Measurements from ENCODE around the gene MSMP. TPM values are rescaled to one million over a fixed set of nuclear protein-coding genes. Genes with fewer than 3 reads are reported as not detected.
A peak's percentile ranks its signal among the peaks of the same experiment; 100 is the strongest.

The MSMP gene
- total RNA-seq, 4 donors from 2014 or later = not detected

- intact Hi-C loops (cut with DNase I; ENCODE audit: low total_unique reads) = no loop called here
- H3K27ac ChIP-seq = peak overlapping the region in 1 of 4 donors; percentile 14
These were observed 12.3 kb downstream of the MSMP start for GRCh38 chr9:35741740-35742139.

GRCh38 chr9:35740243-35740642, 13.8 kb downstream of the MSMP start:
- ATAC-seq = no peak
- peaks cover 0 to 93% of the 10 kb centered on the region in 2 donors for H3K36me3 ChIP-seq
- in situ Hi-C loops (cut with MboI; ENCODE audit: low sequenced_read_pairs in 4 of 4) (loop anchor here in 1 of 4 donors (25.0 kb wide), 1 partner anchor 253 kb away; the partner anchor contains the start of gene RUSC2), intact Hi-C loops (cut with DNase I; ENCODE audit: low total_unique reads) (no loop called here)
- no peak overlapping the region for H3K27ac ChIP-seq
- DNase-seq = no peak
- H3K4me3 ChIP-seq = no peak overlapping the region
- no peak for TF ChIP-seq CTCF (IDR thresholded peaks at IDR 0.05 in 4 of 5, conservative IDR thresholded peaks at IDR 0.05 in 1 of 5)
- no peak for TF ChIP-seq POLR2A (IDR thresholded peaks at IDR 0.05)
- no peaks in the 10 kb centered on the region for H3K27me3 ChIP-seq
- H3K4me1 ChIP-seq = peaks cover 6 to 14% of the 10 kb centered on the region in 2 donors
- no peaks in the 10 kb centered on the region for H3K9me3 ChIP-seq

More at GRCh38 chr9:35741740-35742139, 12.3 kb downstream of the MSMP start:
- no peak for ATAC-seq
- in situ Hi-C loops (cut with MboI; ENCODE audit: low sequenced_read_pairs in 4 of 4) = loop anchor here in 1 of 4 donors (25.0 kb wide), 1 partner anchor 254 kb away; the partner anchor contains the start of gene RUSC2
- no peaks in the 10 kb centered on the region for H3K9me3 ChIP-seq
- H3K36me3 ChIP-seq = peaks cover 0 to 78% of the 10 kb centered on the region in 2 donors
- no peak for DNase-seq
- no peak overlapping the region for H3K4me3 ChIP-seq
- H3K4me1 ChIP-seq = peaks cover 20 to 28% of the 10 kb centered on the region in 2 donors
- TF ChIP-seq POLR2A (IDR thresholded peaks at IDR 0.05) (no peak), CTCF (IDR thresholded peaks at IDR 0.05 in 4 of 5, conservative IDR thresholded peaks at IDR 0.05 in 1 of 5) (no peak)
- no peaks in the 10 kb centered on the region for H3K27me3 ChIP-seq

- DNase-seq (no peak), ATAC-seq (no peak)
- Histone ChIP-seq H3K4me3 (no peak overlapping the region), H3K27ac (no peak overlapping the region), H3K9me3 (no peaks in the 10 kb centered on the region), H3K4me1 (peaks cover under 1 to 10% of the 10 kb centered on the region in 2 donors), H3K27me3 (no peaks in the 10 kb centered on the region), H3K36me3 (peaks cover 0 to 94% of the 10 kb centered on the region in 2 donors)
- intact Hi-C loops (cut with DNase I; ENCODE audit: low total_unique reads) (loop anchor here (10.0 kb wide), 1 partner anchor 254 kb away; no protein-coding TSS in a partner anchor), in situ Hi-C loops (cut with MboI; ENCODE audit: low sequenced_read_pairs in 4 of 4) (loop anchor here in 1 of 4 donors (25.0 kb wide), 1 partner anchor 252 kb away; the partner anchor contains the start of gene RUSC2)
- no peak for TF ChIP-seq POLR2A (IDR thresholded peaks at IDR 0.05)
These were observed 15.2 kb downstream of the MSMP start for GRCh38 chr9:35738924-35739323.

- ATAC-seq = no peak
- TF ChIP-seq POLR2A (IDR thresholded peaks at IDR 0.05) (no peak), CTCF (IDR thresholded peaks at IDR 0.05 in 4 of 5, conservative IDR thresholded peaks at IDR 0.05 in 1 of 5) (no peak)
- Histone ChIP-seq H3K27ac (no peak overlapping the region), H3K27me3 (no peaks in the 10 kb centered on the region), H3K4me1 (peaks cover 8 to 12% of the 10 kb centered on the region in 2 donors), H3K4me3 (no peak overlapping the region), H3K9me3 (no peaks in the 10 kb centered on the region), H3K36me3 (peaks cover 0 to 90% of the 10 kb centered on the region in 2 donors)
- intact Hi-C loops (cut with DNase I; ENCODE audit: low total_unique reads) = loop anchor here (10.0 kb wide), 1 partner anchor 253 kb away; no protein-coding TSS in a partner anchor
- in situ Hi-C loops (cut with MboI; ENCODE audit: low sequenced_read_pairs in 4 of 4) = loop anchor here in 1 of 4 donors (25.0 kb wide), 1 partner anchor 251 kb away; the partner anchor contains the start of gene RUSC2
- DNase-seq = no peak
These were observed 15.9 kb downstream of the MSMP start for GRCh38 chr9:35738186-35738585.

GRCh38 chr9:35737143-35737542, 16.9 kb downstream of the MSMP start:
- no peak for ATAC-seq
- Histone ChIP-seq H3K4me1 (peaks cover 11 to 14% of the 10 kb centered on the region in 2 donors), H3K9me3 (no peaks in the 10 kb centered on the region), H3K27me3 (no peaks in the 10 kb centered on the region), H3K27ac (peak overlapping the region in 1 of 4 donors; percentile 56), H3K4me3 (no peak overlapping the region), H3K36me3 (peaks cover 0 to 80% of the 10 kb centered on the region in 2 donors)
- no peak for DNase-seq
- intact Hi-C loops (cut with DNase I; ENCODE audit: low total_unique reads) = loop anchor here (10.0 kb wide), 1 partner anchor 252 kb away; no protein-coding TSS in a partner anchor
- TF ChIP-seq CTCF (IDR thresholded peaks at IDR 0.05 in 4 of 5, conservative IDR thresholded peaks at IDR 0.05 in 1 of 5) = no peak
- no peak for TF ChIP-seq POLR2A (IDR thresholded peaks at IDR 0.05)
- in situ Hi-C loops (cut with MboI; ENCODE audit: low sequenced_read_pairs in 4 of 4) = loop anchor here in 1 of 4 donors (25.0 kb wide), 1 partner anchor 250 kb away; the partner anchor contains the start of gene RUSC2

All from gastrocnemius medialis (tissue), 4 donors.